Measurements from ENCODE around the gene IFNGR1. TPM values are rescaled to one million over a fixed set of nuclear protein-coding genes. Genes with fewer than 3 reads are reported as not detected.

Gene IFNGR1
- total RNA-seq, 1 experiment from 2014 or later = 27.1 TPM

DNA sequence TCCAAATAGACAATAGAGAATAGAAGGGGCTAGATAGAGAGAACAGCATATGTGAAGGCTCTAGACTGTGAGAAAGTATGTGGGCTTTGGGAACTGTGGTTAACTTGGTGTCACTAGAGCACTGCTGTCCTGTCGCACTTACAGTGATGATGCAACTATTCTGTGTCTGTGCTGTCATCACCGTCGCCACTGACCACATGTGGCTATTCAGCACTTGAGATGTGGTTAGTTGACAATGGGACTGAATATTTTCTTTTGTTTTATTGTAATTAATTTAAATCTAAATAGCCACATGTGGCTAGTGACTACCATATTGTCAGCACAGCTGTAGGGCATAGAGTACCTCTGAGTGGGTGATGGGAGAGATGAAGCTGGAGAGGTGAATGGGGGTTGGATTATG lies 39.0 kb upstream of the IFNGR1 start:
- POLR2A ChIA-PET = no interaction called here
- Histone ChIP-seq H3K27me3 (ENCODE audit: insufficient read depth, low read length) (no peaks in the 10 kb centered on the region), H3K4me1 (ENCODE audit: control insufficient read depth in 1 of 2, insufficient read depth in 2 of 2, low read length in 2 of 2) (no peaks in the 10 kb centered on the region), H3K4me3 (replicated peaks in 1 of 2; ENCODE audit: low read depth in 1 of 2, low read length in 2 of 2) (no peak overlapping the region), H3K27ac (ENCODE audit: low read depth, low read length) (no peak overlapping the region), H3K9ac (ENCODE audit: low read length) (no peak overlapping the region), H4K20me1 (ENCODE audit: insufficient read depth) (no peaks in the 10 kb centered on the region), H3K79me2 (ENCODE audit: insufficient read depth, low read length) (no peaks in the 10 kb centered on the region), H3K9me3 (ENCODE audit: control insufficient read depth in 1 of 2, insufficient read depth in 1 of 2, low read depth in 1 of 2, low read length in 2 of 2) (no peaks in the 10 kb centered on the region), H3K36me3 (ENCODE audit: control insufficient read depth in 1 of 2, insufficient read depth in 2 of 2, low read length in 2 of 2) (no peaks in the 10 kb centered on the region), H3K4me2 (ENCODE audit: low read length) (no peak overlapping the region), H2AFZ (ENCODE audit: low read depth, low read length, poor library complexity, severe bottlenecking) (no peak overlapping the region), H3K9me2 (ENCODE audit: insufficient read depth) (no peaks in the 10 kb centered on the region)
- intact Hi-C loops (cut with micrococcal nuclease) = no loop called here
- DNase-seq (ENCODE audit: low read depth, low spot score) = no peak
- TF ChIP-seq SIN3A (IDR thresholded peaks at IDR 0.05; ENCODE audit: low read depth) (no peak), RAD21 (IDR thresholded peaks at IDR 0.05; ENCODE audit: low read depth) (no peak), POLR2AphosphoS5 (IDR thresholded peaks at IDR 0.05; ENCODE audit: low read depth, low read length) (no peak), ZNF274 (IDR thresholded peaks at IDR 0.05; ENCODE audit: low read depth, low read length) (no peak), JUND (IDR thresholded peaks at IDR 0.05) (no peak), ELF1 (IDR thresholded peaks at IDR 0.05; ENCODE audit: borderline replicate concordance, low read depth) (no peak), TCF7L2 (IDR thresholded peaks at IDR 0.05; ENCODE audit: borderline replicate concordance, extremely low read depth, insufficient read depth, insufficient read length) (no peak), YY1 (IDR thresholded peaks at IDR 0.05; ENCODE audit: extremely low read depth, insufficient replicate concordance, low read depth, low read length) (no peak), EGR1 (IDR thresholded peaks at IDR 0.05; ENCODE audit: low read depth) (no peak), EZH2 (IDR thresholded peaks at IDR 0.05) (no peak)
- TF ChIP-seq, protein P1, sequence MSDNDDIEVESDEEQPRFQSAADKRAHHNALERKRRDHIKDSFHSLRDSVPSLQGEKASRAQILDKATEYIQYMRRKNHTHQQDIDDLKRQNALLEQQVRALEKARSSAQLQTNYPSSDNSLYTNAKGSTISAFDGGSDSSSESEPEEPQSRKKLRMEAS (IDR thresholded peaks at IDR 0.05) = no peak
- TF ChIP-seq, protein P2, sequence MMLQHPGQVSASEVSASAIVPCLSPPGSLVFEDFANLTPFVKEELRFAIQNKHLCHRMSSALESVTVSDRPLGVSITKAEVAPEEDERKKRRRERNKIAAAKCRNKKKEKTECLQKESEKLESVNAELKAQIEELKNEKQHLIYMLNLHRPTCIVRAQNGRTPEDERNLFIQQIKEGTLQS (IDR thresholded peaks at IDR 0.05) = no peak
- BruUV-seq (replicated peaks) = no TSS peak
- CTCF ChIA-PET = no interaction called here
- RAD21 ChIA-PET (ENCODE audit: low non-redundant PET in 1 of 2, low total read pairs in 2 of 2, uncharacterized antibody in 2 of 2, unreplicated experiment in 2 of 2) = no interaction called here
- no peak for ATAC-seq

Measured in HCT116 (cell line).